CD4-positive, alpha-beta T cell treated with Interleukin-15 for 1 hour (primary cell): ENCODE results near the gene ITGB8.
"Not testable (repeated sequence)": the region's sequence is repeated elsewhere in the genome, so short reads cannot be mapped to it uniquely, and the experiment has no call there.

ENCODE experiments used
- DNase-seq: peaks from one replicate; pipeline ENCODE4 v3.0.0-alpha.2; 2020

Gene ITGB8

GRCh38 chr7:20330239-20330927 lies at the start of gene ITGB8:
ITGB8 (plus strand) TSS chr7:20330900; CDS start chr7:20331807, 907 bp downstream.
- DNase-seq, result peak; percentile 30

DNA sequence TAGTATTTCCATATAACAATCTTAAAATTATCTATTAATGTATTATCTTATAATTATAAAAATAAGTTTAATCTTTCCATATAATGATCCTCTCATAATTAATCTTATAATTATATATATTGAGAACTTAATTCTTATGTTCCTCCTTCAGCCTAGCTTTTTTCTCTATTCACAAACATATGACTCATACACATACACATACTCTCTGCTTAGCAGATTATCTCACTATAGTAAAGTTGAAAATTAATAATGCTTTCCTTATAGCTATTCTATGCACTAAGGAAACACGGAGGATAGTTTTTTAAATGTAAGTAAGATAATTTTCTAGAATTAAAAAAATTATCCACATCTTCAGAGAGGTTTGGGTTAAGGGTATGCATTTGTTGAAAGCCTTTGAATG lies 47.7 kb upstream of the ITGB8 start:
- DNase-seq, result no peak

GRCh38 chr7:20283385-20283784 lies 47.3 kb upstream of the ITGB8 start:
- DNase-seq, result no peak

GRCh38 chr7:20284003-20284770 lies 46.5 kb upstream of the ITGB8 start:
- DNase-seq, result no peak

DNA sequence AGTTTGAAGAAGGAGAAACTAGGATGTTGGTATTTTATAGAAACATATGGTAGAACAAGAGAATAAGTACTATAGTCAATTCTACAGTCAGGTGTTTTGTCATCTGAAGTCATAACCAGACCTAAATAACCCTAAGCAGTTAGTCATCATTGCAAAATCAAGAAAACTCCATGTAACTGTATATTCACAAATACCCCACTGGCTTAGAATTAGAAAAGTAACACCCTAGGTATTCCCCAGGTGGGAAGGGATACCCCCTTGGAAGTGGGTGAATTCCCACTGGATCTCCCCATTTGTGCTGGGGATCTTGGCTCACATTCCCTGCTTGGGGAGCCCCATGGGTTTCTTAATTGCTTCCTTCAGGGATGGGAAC lies 45.9 kb upstream of the ITGB8 start:
- DNase-seq, result no peak

DNA sequence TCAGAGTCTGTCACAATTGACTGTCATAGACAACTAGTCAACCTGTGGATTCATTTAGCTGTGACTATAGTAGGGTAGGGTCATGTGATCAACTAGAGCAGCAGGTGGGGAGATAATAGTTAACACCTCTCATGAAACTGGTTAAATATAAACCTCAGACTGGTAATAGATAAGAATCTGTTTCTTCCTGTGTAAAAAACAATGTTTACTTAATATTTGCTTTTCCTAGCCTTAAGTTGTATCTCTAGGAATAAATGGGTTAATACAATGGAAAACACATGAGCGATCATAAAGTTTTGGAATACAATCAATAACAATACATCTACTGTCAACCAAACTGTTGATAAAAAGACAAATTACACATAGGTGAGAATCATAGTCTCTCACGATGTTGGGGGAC lies 43.4 kb upstream of the ITGB8 start:
- no peak for DNase-seq

GRCh38 chr7:20288036-20288435 lies 42.7 kb upstream of the ITGB8 start:
- DNase-seq, result no peak

GRCh38 chr7:20290505-20291111 lies 40.1 kb upstream of the ITGB8 start:
- DNase-seq, result no peak

DNA sequence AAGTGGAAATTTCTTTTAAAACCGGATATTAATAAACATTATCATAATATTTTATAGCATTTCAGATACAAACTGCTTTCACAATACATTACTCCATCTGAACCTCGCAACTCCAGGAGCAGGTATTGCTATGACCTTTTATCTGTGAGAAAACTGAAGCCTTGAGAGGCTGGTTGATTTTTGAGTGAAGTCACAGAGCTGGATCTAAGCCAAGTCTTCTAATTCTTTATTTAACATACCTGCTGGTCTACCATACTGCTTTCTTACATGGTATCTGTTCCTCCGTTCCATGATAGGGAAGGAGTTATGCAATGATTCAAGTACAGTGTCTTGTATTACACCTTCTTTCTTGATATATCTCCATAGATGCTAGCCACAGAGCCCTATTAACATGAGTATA lies 37.4 kb upstream of the ITGB8 start:
- no peak for DNase-seq

DNA sequence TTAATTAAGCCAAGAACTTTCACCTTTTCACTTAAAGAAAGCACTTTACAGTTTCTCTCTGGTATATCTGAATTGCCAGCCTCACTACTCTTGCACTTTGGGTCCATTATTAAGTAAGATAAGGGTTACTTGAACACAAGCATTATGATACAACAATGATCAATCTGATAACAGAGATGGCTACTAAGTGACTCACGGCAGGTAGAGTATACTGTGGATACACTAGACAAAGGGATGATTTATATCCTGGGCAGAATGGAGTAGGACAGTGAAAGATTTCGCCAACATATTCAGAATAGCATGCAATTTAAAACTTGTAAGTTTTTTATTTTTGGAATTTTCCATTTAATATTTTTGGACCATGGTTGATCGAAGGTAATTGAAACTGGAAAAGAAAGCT lies 34.3 kb upstream of the ITGB8 start:
- DNase-seq, result no peak

DNA sequence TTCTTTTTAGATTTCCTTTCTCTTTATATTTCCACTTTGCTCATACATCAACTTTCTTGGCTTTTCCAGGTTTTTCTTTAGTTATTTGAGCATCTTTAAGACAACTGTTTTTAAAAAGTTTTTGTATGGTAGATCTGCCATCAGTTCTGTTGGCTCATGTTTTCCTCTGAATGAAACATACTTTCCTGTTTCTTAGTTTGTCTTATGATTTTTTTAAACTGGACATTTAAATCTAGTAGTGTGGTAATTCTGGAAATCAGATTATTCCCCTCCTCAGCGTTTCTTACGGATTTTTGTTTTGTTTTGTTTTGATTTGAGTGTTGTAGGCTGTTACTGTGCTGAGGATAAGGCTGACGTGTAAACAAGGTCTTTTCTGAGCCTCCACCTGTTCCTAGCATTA lies 33.8 kb upstream of the ITGB8 start:
- no peak for DNase-seq

GRCh38 chr7:20298486-20298901 lies 32.2 kb upstream of the ITGB8 start:
- no peak for DNase-seq

DNA sequence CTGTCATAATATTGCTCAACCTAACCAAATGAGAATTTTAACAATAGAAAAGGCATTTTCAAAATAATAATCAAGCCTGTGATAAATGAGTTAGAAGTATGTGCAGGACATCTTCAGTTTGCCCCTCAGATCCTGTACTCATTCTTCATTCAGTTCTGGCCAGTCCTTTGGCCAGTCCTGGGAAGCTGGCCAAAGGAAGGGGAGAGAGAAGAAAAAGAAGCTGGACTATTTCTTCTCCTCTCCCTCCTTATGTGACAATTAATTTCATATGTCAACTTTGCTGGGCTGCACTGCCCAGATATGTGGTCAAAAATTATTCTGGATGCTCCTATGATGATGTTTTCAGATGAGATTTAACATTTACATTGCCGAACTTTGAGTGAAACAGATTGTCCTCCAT lies 31.6 kb upstream of the ITGB8 start:
- no peak for DNase-seq

DNA sequence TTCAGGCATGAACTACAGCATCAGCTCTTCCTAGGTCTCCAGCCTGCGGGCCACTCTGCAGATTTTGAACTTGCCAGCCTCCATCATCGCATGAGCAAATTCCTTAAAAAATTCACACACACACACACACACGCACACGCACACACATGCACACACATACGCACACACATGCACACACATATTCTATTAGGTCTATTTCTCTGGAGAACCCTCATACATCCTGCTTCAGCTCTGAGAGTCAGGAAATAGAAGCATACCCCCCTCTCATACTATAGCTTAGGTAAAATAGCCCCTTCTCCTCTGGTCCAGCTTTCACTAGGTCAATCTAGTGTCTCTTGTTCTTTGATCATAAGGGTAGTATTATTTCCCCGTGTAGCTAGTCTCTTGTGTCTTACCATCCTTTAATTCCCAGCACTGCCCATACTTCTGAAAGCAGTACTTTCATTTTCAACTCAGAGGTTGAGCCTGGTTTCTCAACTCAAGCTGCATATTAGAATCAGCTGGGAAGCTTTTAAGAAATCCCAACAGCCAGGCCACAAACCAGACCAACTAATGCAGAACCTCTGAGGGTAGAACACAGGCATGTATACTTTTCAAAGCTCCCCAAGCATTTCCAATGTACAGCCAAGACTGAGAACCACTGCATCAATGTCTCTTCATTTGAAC lies 30.9 kb upstream of the ITGB8 start:
- no peak for DNase-seq

DNA sequence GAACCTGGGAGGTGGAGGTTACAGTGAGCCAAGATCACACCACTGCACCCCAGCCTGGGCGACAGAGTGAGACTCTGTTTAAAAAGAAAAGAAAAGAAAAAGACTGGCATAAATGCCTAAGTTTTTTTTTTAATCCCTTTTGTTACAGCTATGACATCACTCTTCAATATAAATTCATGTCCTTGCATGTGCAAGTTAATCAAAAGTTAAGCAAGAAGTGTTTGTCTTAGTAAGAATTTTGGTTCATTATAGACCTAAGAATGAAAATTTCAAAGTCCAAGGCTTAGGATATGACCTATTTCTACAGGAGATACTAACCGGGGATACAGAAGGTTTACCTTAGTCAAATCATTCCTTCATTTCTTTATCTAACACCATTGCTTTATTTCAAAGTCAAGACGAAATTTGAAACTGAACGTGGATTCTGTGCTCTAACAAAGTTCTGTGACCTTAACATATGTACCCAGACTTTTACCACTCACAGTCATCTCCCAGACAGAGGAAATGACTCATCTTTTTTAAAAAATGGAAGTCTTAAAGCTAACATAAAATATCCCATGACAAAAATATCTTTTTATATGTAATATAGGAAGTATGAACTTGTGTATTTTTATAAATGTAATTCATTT lies 29.3 kb upstream of the ITGB8 start:
- DNase-seq, result no peak

DNA sequence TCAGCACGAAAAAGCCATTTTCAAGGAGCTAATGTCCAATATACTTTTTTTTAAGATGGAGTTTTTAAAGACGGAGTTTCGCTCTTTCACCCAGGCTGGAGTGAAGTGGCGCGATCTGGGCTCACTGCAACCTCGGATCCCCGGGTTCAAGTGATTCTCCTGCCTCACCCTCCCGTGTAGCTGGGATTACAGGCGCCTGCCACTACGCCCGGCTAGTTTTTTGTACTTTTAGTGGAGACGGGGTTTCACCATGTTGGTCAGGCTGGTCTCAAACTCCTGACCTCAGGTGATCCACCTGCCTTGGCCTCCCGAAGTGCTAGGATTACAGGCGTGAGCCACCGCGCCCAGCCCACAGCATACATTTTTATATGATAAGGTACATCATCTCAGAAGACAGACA lies 28.4 kb upstream of the ITGB8 start:
- DNase-seq, result not testable (repeated sequence)

GRCh38 chr7:20302891-20303290 lies 27.8 kb upstream of the ITGB8 start:
- no peak for DNase-seq

DNA sequence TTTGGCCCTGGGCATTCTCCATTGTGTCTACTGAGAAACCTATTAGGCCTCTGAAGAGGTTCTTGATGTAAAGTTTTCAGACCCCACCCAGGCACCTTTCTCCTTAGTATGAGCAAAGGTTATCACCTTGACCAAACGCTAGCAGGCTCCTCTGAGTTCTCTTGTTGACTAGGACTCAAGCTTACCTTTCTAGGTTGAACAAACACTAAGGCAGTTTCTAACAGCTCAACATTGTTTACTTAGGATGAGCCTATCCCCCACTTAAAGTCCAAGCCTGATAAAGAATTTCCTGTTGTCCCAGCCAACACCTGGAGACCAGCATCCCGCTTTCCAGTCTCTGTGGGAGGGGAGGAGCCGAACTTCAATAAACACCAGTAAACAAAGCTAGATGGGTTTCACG lies 26.3 kb upstream of the ITGB8 start:
- no peak for DNase-seq

- no peak for DNase-seq
Measured at GRCh38 chr7:20305726-20306125, 25.0 kb upstream of the ITGB8 start.

- DNase-seq, result no peak
Measured at GRCh38 chr7:20306180-20306946, 24.3 kb upstream of the ITGB8 start.

DNA sequence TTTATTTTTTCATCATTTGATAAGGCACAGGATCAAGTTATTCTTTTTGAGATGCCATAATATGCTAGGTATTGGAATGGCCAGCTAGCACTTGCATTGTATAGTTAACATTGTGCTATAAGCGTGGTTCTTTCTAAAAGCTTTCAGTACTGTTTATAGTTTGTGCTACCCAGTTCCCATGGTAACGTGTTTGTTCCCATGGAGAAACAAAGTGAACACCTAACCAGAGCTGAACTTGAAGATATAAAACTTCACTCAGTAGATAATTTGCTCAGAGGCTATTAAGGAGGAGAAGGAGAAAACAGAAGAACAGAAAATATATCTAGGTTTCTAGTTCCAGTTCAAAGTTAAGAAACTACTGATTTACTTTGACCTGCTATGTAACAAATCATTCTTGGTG lies 23.6 kb upstream of the ITGB8 start:
- no peak for DNase-seq

GRCh38 chr7:20307901-20308300 lies 22.8 kb upstream of the ITGB8 start:
- no peak for DNase-seq
